Uterus (tissue), 4 donors: ENCODE results near the gene SNX13. TPM values are rescaled to one million over a fixed set of nuclear protein-coding genes. Genes with fewer than 3 reads are reported as not detected.

Experiments used
- DNase-seq, 2 donors: peaks; one replicate each; pipeline ENCODE4 v3.0.0-alpha.2; 2019 to 2020
- H3K27ac ChIP-seq, 2 donors: fragments of 200-600 bp; sonication (generic); 1 replicate in 1 of 2; 2 replicates in 1 of 2; pipeline ENCODE4 v1.5.1; 2016 to 2018
- H3K27me3 ChIP-seq, 2 donors: fragments of 200-600 bp; sonication (generic); one replicate each; pipeline ENCODE4 v1.5.1; 2018 to 2019; ENCODE audit warnings: control low read depth in 1 of 2
- H3K36me3 ChIP-seq, 2 donors: fragments of 200-600 bp; sonication (generic); one replicate each; pipeline ENCODE4 v1.5.1; 2019; ENCODE audit warnings: control low read depth in 1 of 2
- H3K4me1 ChIP-seq, 2 donors: fragments of 200-600 bp; sonication (generic); one replicate each; pipeline ENCODE4 v1.5.1; 2018 to 2019; ENCODE audit warnings: control low read depth in 1 of 2
- H3K4me3 ChIP-seq, 2 donors: fragments of 200-600 bp; sonication (generic); 1 replicate in 1 of 2; 2 replicates in 1 of 2; pipeline ENCODE4 v1.5.1; 2018 to 2019; ENCODE audit warnings: mild to moderate bottlenecking in 1 of 2
- H3K9me3 ChIP-seq, 2 donors: fragments of 200-600 bp; sonication (generic); one replicate each; pipeline ENCODE4 v1.5.1; 2019; ENCODE audit warnings: control low read depth in 1 of 2
- CTCF ChIP-seq, 4 experiments: fragments of 200-600 bp in 2 of 4; fragments of 450-650 bp in 2 of 4; sonication (generic) in 2 of 4; IDR thresholded peaks; one replicate each; pipeline ENCODE4 v1.5.1; 2016 to 2019; ENCODE audit warnings: antibody characterized with exemption in 4 of 4, mild to moderate bottlenecking in 2 of 4, moderate library complexity in 1 of 4
- POLR2A ChIP-seq, 2 donors: fragments of 450-650 bp; IDR thresholded peaks; one replicate each; pipeline ENCODE4 v1.6.1; 2016; ENCODE audit warnings: antibody characterized with exemption in 2 of 2, mild to moderate bottlenecking in 1 of 2, moderate library complexity in 1 of 2
- intact Hi-C: fragments of 100-400 bp; cut with DNase I; formaldehyde crosslinking; loops from one replicate; pipeline ENCODE4 v1.15.1; 2023; ENCODE audit warnings: low total_unique reads
- total RNA-seq, 4 donors: library from RNA; depleted of rRNA in 3 of 4; stranded (reverse); fragments of >200 nt in 3 of 4; gene quantifications; one replicate each; pipeline versions ENCODE4 v1.1.0 to v1.2.4, GENCODE V29; 2014 to 2023
- donor health status: DM: yes; HTN: yes; CAD: no.

The SNX13 gene
- total RNA-seq, 4 donors from 2014 or later = 26.9 to 222 (median 91.2) TPM

GRCh38 chr7:17871815-17872533 lies 68.3 kb downstream of the SNX13 start:
- Histone ChIP-seq H3K4me3 (no peak overlapping the region), H3K4me1 (no peaks in the 10 kb centered on the region), H3K27ac (no peak overlapping the region), H3K27me3 (no peaks in the 10 kb centered on the region), H3K9me3 (no peaks in the 10 kb centered on the region), H3K36me3 (no peaks in the 10 kb centered on the region)
- no peak for DNase-seq
- TF ChIP-seq POLR2A (IDR thresholded peaks at IDR 0.05) (no peak), CTCF (IDR thresholded peaks at IDR 0.05) (no peak)
- intact Hi-C loops = no loop called here

- H3K4me3 ChIP-seq = no peak overlapping the region
- no peaks in the 10 kb centered on the region for H3K36me3 ChIP-seq
- TF ChIP-seq CTCF (IDR thresholded peaks at IDR 0.05) = no peak
- TF ChIP-seq POLR2A (IDR thresholded peaks at IDR 0.05) = no peak
- no peak for DNase-seq
- H3K27ac ChIP-seq = no peak overlapping the region
- H3K27me3 ChIP-seq = no peaks in the 10 kb centered on the region
- no peaks in the 10 kb centered on the region for H3K9me3 ChIP-seq
- H3K4me1 ChIP-seq = no peaks in the 10 kb centered on the region
- intact Hi-C loops = no loop called here
Observed at GRCh38 chr7:17870406-17870805, 69.9 kb downstream of the SNX13 start.

- no peaks in the 10 kb centered on the region for H3K4me1 ChIP-seq
- H3K36me3 ChIP-seq = no peaks in the 10 kb centered on the region
- H3K9me3 ChIP-seq = no peaks in the 10 kb centered on the region
- no peak overlapping the region for H3K27ac ChIP-seq
- no peak overlapping the region for H3K4me3 ChIP-seq
- no peaks in the 10 kb centered on the region for H3K27me3 ChIP-seq
- no peak for DNase-seq
- intact Hi-C loops = no loop called here
- TF ChIP-seq POLR2A (IDR thresholded peaks at IDR 0.05) (no peak), CTCF (IDR thresholded peaks at IDR 0.05) (no peak)
Observed at GRCh38 chr7:17863809-17864143, 76.5 kb downstream of the SNX13 start.

GRCh38 chr7:17863095-17863808 lies 77.0 kb downstream of the SNX13 start:
- no peak for DNase-seq
- Histone ChIP-seq H3K4me3 (no peak overlapping the region), H3K27ac (no peak overlapping the region), H3K4me1 (no peaks in the 10 kb centered on the region), H3K9me3 (no peaks in the 10 kb centered on the region), H3K27me3 (no peaks in the 10 kb centered on the region), H3K36me3 (no peaks in the 10 kb centered on the region)
- TF ChIP-seq CTCF (IDR thresholded peaks at IDR 0.05) = no peak
- no peak for TF ChIP-seq POLR2A (IDR thresholded peaks at IDR 0.05)
- intact Hi-C loops = no loop called here

- peaks cover 0 to 6% of the 10 kb centered on the region in 2 donors for H3K9me3 ChIP-seq
- no peaks in the 10 kb centered on the region for H3K27me3 ChIP-seq
- intact Hi-C loops = no loop called here
- no peak overlapping the region for H3K4me3 ChIP-seq
- no peaks in the 10 kb centered on the region for H3K36me3 ChIP-seq
- no peaks in the 10 kb centered on the region for H3K4me1 ChIP-seq
- H3K27ac ChIP-seq = no peak overlapping the region
- DNase-seq = no peak
- no peak for TF ChIP-seq POLR2A (IDR thresholded peaks at IDR 0.05)
- no peak for TF ChIP-seq CTCF (IDR thresholded peaks at IDR 0.05)
Observed at GRCh38 chr7:17856251-17856650, 84.0 kb downstream of the SNX13 start.
